Measurements from ENCODE around the gene CRACR2A.

Gene CRACR2A

GRCh38 chr12:3723916-3724805, 28.7 kb downstream of the CRACR2A start:
- DNase-seq, result no peak

GRCh38 chr12:3722368-3722767, 30.5 kb downstream of the CRACR2A start:
- no peak for DNase-seq

DNA sequence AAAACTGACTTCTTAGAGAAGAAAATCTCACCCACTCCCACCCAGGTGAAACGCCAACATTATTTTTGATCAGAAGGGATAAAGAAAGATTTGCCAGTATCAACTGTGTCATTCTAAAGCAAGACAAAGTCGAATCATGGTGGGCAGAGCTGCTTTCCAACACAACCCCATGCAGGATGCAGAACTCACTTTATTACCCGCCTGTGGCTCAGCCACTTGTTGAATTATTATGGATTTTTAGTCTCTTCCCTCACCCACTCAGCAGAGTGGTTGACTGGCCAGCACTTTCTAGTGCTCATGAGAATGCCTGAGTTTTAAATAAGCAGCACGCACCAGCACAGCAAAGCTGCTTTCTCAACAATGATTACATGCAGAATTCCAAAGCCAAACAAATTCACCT, 32.1 kb downstream of the CRACR2A start:
- no peak for DNase-seq

DNA sequence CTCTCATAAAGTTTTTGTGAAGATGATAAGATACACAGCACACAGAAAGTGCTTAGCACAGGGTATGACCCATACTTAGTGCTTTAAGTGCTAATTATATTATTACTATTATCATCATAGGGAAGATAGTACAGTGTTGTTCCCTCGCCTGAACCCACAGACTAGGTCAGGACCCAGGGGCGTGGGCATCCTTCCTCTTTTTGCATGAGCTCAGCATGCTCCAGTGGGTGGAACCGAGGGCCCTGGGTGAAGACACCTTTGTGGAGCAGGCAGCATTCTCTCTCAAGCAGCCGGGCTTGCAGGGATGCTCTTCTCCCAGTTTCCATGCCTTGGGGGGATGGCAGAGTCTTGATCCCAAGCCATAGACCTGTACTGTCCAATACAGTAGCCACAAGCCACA, 34.8 kb downstream of the CRACR2A start:
- no peak for DNase-seq

DNA sequence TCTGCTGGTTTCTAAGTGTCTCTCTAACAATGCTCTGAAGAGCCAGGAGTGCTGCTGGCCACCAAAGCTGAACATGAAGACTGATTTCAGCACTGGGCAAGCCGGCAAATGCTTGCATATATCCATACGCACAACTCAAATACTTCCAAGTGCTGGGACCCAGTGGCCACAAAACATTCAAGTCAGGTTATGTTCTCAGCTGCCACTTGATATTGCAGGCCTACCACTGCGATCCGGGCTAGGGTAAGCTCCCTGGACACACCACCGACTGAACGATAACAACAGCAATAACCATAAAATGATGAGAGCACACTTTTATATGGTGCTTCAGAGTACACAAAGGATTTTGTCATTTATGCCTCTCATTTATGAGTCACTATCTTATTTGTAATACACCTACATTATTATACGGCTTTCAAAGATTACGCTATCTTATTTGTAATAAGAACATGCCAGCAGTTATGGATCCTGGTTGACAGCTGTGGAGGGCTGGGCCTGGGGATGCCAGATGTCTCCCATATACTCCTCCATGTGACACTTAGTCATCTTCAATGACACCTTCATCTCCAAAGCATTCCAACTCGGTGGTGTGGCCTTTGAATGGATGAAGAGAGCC, 35.5 kb downstream of the CRACR2A start:
- no peak for DNase-seq

DNA sequence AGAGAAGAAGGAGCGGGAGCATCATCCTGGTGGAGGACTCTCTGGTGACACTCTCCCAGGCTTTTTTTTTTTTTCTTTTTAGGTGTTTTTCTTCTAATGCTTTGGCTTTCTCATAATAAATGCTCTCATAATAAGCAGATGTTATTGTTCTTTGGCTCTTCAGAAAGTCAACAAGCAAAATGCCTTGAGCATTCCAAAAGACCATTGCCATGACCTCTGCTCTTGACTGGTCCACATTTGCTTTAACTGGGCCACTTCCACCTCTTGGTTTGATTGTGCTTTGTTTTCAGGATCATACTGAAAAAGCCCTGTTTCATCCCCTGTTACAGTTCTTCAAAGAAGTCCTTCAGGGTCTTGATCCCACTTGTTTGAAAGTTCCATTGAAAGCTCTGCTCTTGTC, 36.9 kb downstream of the CRACR2A start:
- DNase-seq, result no peak

- no peak for DNase-seq
Measured at GRCh38 chr12:3713947-3714346, 39.0 kb downstream of the CRACR2A start.

DNA sequence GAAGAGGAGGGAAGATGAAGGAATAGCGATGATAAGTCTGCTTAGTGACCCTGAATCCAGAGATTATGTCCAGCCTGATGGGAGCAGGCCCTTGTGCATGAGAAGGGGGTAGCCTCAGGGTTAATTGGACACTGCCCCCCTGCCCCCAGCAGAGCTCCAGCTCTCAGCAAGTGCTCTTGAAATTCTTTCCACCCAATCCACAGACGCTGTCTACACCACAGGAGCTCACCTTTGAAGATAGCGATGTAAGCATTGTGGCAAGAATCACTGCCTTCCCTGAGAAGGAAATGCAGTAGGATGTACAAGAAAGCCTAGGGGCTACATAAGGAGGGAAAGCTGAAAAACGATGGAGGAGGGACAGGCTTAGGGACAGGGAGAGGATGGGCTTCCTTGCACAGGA, 39.4 kb downstream of the CRACR2A start:
- DNase-seq, result no peak

- no peak for DNase-seq
Measured at GRCh38 chr12:3712209-3712992, 40.5 kb downstream of the CRACR2A start.

DNA sequence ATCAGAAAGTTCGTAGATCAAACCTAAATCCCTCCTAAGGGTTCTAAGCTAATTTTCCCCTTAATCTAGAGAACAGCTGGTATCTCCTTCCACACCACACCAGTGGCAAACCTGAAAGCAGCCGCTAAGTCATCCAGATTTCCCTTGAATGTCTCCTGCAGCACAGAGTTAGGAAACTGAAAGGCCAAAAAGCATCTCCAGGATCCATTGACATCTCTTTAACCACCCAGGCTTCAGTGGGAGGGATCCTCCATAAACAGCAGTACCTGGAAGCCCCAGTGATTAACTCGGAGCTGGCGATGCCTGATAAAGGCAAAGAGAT, 47.6 kb downstream of the CRACR2A start:
- DNase-seq, result no peak

- DNase-seq, result no peak
Measured at GRCh38 chr12:3704512-3705353, 48.2 kb downstream of the CRACR2A start.

DNA sequence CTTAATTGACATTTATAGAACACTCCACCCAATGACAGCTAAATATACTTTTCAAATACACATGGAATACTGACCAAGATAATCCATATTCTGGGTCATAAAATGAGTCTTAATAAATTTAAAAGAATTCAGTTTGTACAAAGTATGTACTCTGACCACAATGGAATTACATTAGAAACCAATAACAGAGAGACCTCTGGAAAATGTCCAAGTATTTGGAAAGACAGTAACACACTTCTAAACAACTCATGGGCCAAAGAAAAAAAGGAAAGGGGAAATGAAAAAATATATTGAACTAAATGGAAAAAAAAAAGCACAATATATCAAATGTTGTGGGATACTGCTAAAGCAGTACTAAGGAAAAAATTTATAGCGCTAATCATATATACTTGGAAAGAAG, 52.0 kb downstream of the CRACR2A start:
- no peak for DNase-seq

GRCh38 chr12:3698218-3698974, 54.5 kb downstream of the CRACR2A start:
- no peak for DNase-seq

DNA sequence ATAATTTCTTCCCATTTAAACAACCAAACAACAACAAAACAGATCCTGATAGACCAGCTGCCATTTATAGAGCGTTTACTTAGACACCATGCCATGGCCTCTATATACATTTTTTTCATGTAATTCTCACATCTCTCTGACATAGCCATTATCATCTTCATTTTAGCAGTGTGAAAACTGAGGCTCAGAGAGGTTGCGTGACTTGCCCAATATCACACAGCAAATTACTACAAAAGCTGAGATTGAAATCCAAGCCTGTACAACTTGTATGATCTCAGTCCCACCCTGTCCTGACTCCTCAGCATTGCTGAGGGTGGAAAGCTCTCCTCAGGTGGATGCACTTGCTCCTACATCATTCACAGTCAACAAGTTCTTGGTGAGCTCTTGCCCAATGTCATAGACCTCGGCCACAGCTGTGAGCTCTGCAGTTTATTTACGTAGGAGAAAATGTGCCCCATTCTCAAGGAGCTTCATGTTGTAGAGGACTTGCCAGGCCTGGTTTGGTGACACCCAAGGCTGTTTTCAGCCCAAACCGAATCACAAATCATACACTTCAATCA, 55.5 kb downstream of the CRACR2A start:
- no peak for DNase-seq

- no peak for DNase-seq
Measured at GRCh38 chr12:3694673-3695072, 58.2 kb downstream of the CRACR2A start.

DNA sequence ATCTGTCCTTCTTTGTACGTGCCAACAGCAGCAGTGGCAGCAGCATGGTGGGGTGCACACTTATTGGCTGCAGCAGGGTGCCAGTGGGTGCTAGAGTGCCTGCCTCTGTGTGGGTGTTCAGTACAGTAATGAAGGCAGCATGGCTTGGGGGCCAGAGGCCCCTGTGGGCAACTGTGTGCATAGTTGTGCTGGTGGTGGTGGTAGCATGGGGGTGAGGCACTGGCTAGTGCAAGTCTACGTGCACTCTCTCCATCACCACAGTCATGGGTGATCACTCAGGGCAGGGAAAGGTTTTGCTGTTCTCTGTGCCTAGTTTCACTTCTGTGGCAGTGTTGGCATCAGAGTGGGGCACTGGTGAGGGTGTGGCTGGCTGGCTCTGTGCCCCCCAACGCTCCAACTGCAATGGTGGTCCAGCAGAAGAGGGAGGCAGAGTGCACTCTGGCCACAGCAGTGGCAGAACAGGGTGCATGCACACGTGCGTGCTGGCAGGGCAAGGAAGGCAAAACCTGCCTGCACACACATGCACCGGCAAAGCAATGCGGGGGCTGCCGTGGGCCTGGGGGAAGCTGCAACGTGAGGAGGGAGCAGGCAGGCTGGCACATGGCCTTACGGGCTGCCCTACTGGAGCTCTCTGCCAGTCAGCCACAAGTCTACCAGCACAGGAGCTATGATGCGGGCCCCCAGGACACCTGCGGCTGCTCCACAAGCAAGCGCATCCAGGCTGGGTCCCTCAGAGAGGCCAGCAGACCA, 60.1 kb downstream of the CRACR2A start:
- no peak for DNase-seq

DNA sequence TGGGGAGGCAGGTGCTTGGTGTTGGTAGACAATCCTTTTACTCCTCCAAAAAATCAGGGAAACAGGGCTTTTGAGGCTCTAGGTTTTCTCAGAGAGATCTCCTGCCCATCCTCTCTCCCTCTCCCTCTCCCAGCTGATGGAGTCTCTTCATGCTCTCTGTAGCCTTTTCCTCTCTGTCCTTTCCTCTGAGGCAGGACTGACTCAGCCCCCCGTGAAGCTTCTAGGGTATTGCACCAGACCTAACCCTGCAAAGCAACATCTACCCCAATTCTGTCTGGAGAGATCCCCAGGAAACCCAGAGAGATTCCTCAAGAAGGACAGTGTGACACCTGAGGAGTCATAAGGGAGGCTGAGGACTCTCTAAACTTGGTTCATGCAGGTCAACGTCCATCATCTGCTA, 66.4 kb downstream of the CRACR2A start:
- DNase-seq, result no peak

DNA sequence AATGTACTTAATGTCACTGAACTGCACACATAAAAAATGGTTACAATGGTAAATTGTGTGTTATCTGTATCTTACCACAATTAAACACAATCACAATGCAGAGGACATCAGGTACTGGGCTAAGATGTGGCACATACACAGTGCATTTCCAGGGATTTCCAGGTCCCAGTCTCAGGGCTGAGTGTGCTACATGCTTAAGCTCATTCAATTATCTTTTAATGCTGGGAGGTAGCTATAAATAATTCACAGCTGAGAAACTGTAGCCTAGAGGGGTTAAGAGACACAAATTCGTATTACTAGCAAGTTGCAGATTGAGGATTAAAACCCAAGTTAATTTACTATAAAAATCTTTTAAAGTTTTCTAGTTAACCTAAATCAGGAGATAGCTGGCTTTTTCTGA, 67.1 kb downstream of the CRACR2A start:
- DNase-seq, result no peak

- DNase-seq, result no peak
Measured at GRCh38 chr12:3684449-3685051, 68.4 kb downstream of the CRACR2A start.

GRCh38 chr12:3683670-3684069, 69.2 kb downstream of the CRACR2A start:
- DNase-seq, result no peak

- no peak for DNase-seq
Measured at GRCh38 chr12:3681595-3682061, 71.3 kb downstream of the CRACR2A start.

Data from stimulated activated naive CD4-positive, alpha-beta T cell (primary cell).